ENCODE measurements around the gene CBR3.

- TF ChIP-seq EP300 (IDR thresholded peaks at IDR 0.05) (peak in 1 of 2 donors; percentile 37), CTCF (IDR thresholded peaks at IDR 0.05) (no peak), POLR2A (IDR thresholded peaks at IDR 0.05) (no peak)
Measured at GRCh38 chr21:36156339-36156814, 21.5 kb downstream of the CBR3 start.
